PC-9 (cell line): Measurements from ENCODE around the gene PABPN1.

Source experiments
- CTCF ChIP-seq: fragments of 200-600 bp; sonication (generic); conservative IDR thresholded peaks from 2 replicates; pipeline ENCODE4 v1.6.1; 2017; ENCODE audit warnings: mixed run types, antibody characterized with exemption, mild to moderate bottlenecking, moderate library complexity
- EZH2 ChIP-seq: fragments of 200-600 bp; sonication (generic); IDR thresholded peaks from 2 replicates; pipeline ENCODE4 v1.8.0; 2017; ENCODE audit warnings: antibody characterized with exemption, low read depth

GRCh38 chr14:23310546-23310945 is 10.7 kb upstream of the PABPN1 start:
- TF ChIP-seq CTCF, result no peak
- TF ChIP-seq EZH2, result no peak
